Activated CD8-positive, alpha-beta memory T cell treated with anti-CD3 and anti-CD28 coated beads for 4 hours (primary cell): Measurements from ENCODE around the gene RIPK3.
A peak's percentile ranks its signal among the peaks of the same experiment; 100 is the strongest.
"Not testable (repeated sequence)": the region's sequence is repeated elsewhere in the genome, so short reads cannot be mapped to it uniquely, and the experiment has no call there.

Source experiments
- DNase-seq, 2 donors: peaks; one replicate each; pipeline ENCODE4 v3.0.0-alpha.2; 2020; ENCODE audit warnings: low read depth in 2 of 2

Gene RIPK3

DNA sequence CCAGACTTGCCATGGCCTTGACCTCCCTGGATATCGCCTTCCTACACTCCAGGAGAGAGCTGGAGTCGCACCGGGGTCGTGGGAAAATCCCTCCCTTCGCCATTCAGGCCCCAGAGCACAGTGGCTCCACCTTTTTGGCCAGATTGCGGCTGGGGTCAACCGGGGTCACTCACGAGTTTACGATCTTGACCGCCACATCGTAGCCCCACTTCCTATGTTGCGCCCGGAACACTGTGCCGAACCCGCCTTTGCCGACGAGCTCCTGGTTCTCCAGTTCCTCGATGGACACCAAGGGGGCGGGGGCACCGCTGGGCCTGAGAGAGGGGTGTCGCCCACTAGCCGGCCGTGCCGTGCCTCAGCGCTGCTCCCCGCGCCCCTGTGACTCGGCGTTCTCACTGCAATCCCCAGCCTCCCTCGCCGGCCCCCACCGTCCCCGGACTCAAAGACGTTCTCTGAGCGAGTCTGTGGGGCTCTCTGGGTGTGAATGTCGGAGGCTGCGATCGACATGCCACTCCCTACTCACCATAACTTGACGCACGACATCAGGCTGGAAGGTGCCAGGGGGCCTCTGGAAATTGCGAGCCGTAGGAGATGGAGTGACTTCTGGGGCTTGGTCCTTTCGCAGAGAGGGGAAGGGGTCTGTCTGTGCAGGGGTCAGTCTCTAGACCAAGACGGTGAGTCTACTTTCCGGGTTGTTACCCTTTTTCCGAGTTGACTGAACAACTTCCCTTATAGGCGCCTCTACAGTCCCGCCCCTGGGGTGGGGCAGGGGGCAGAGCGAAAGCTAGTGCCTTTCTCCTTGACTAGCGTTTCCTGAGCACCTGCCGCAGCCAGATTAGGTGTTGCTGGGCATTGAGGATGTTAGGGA, at the start of gene RIPK3:
RIPK3 (minus strand) TSS at position 708 of the 868 bp plus-strand sequence; CDS start at position 543, 165 bp downstream.
- peak; percentile 32 to 38 for DNase-seq

- no peak for DNase-seq
Measured at GRCh38 chr14:24389226-24389848, 49.5 kb upstream of the RIPK3 start.

GRCh38 chr14:24388474-24389179, 48.8 kb upstream of the RIPK3 start:
- no peak for DNase-seq

GRCh38 chr14:24387579-24387978, 47.8 kb upstream of the RIPK3 start:
- not testable (repeated sequence) for DNase-seq

- DNase-seq: no peak
Measured at GRCh38 chr14:24387009-24387345, 47.2 kb upstream of the RIPK3 start.

DNA sequence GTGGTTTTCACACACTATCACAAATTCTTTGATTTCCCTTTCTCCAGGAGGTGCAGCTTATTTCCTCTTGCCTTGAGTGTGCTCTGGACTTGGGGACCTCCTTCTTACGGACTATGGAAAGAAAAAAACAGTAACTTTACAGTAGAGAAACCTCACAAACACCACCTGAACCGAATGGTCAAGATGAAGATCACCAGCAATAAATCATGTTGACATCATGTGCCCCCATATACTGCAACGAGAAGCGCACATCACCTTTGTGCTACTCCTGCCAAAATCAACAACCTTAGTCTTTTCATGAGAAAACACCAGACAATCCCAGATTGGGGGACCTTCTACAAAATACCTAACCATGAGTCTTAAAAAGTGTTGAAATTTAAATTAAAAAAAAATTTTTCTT, 45.7 kb upstream of the RIPK3 start:
- DNase-seq: no peak

GRCh38 chr14:24384169-24384568, 44.4 kb upstream of the RIPK3 start:
- DNase-seq: no peak

- DNase-seq: no peak
Measured at GRCh38 chr14:24382064-24382371, 42.2 kb upstream of the RIPK3 start.

DNA sequence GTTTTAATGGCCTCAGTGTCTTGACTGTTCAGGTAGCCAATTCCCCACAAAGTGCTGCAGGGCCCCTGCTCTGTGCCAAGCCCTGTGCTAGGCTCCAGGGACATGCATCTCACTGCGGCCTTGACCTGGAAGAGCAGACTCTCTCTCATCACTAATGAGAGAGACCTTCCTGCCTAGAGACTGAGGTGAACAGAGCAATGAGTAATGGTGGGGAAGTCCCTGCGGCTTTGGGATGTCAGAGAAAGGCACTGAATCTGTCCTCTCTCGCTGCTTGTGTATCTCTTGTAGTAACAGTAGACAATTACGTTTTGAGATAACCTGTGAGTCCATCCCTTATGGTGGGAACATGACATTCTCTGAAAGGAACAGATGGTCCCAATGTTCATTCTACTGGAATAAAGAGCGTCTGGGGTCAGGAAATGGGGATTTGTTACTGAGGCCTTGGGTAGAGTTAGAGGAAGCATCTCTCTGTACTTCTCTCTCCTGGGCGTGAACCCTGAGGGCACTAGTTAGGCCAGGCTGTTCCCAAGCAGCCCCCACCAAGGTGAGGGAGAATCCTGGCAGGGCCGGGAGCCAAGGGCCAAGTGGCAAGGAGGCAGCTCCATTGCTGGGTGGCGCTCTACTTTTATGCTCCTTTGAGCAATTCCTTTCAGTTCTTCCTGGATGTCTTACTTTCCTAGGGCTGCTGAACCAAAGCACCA, 41.7 kb upstream of the RIPK3 start:
- no peak for DNase-seq

DNA sequence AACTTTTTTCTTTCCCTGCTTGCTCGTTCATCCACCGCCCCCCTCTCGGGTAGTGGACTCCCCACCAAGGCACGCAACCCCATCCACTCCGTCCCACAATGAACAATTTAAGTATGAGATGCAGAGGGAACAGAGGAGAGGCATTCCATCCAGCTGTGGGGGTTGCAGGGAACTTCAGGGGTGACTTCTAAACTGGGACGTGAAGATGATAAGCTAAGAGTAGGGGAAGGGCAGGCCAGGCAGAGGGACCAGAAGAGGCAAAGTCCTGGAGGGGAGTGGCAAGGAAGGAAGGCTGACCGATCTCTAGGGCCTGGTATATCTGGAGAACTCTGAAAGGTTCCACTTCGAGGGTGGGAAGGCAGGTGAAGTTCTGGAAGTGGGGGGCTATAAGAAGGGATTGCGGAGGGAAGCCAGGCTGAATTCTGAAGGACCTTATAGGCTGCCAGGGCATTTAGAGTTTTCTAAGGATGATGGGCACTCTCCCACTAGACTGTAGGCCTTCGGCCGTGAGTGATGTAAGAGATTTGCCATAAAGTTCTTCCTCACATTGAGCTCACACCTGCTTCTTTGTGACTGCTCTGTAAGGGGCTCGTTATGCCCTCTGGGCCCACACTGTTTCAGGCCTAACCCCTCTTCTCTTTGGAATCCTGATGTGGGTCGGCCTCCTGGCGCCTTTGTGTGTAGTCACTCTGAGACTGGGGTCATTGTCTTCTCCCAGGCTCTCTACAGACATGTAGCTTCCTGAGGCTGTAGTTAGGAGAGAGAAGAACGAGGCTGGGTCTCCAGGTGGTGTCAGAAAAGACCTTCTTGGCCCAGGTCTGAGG, 40.3 kb upstream of the RIPK3 start:
- DNase-seq: no peak

GRCh38 chr14:24378981-24379906, 39.5 kb upstream of the RIPK3 start:
- DNase-seq: no peak

- DNase-seq: no peak
Measured at GRCh38 chr14:24378327-24378726, 38.5 kb upstream of the RIPK3 start.

- DNase-seq: no peak
Measured at GRCh38 chr14:24377657-24378056, 37.9 kb upstream of the RIPK3 start.

DNA sequence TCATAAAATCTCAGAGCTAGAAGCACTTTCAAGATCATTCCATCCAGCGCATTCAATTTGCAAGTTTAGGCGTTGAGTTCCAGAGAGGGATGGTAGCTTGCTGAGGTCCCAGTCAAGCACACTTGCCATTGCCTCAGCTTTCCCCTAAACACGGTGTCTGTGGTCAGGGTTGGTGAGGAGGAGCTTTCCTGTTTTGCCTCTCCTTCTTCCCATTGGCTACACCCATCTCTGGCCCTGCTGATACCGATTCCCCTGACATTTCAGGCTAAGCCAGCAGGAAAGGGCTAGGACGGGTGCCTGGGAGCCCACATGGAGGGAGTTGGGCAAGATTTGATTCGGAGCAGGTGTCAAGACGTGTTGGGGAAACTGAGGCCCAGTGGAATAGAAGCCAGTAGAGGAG, 37.3 kb upstream of the RIPK3 start:
- no peak for DNase-seq

GRCh38 chr14:24376448-24377070, 36.8 kb upstream of the RIPK3 start:
- DNase-seq: no peak

GRCh38 chr14:24372701-24373416, 33.1 kb upstream of the RIPK3 start:
- DNase-seq: no peak

GRCh38 chr14:24371605-24372004, 31.8 kb upstream of the RIPK3 start:
- DNase-seq: not testable (repeated sequence)

DNA sequence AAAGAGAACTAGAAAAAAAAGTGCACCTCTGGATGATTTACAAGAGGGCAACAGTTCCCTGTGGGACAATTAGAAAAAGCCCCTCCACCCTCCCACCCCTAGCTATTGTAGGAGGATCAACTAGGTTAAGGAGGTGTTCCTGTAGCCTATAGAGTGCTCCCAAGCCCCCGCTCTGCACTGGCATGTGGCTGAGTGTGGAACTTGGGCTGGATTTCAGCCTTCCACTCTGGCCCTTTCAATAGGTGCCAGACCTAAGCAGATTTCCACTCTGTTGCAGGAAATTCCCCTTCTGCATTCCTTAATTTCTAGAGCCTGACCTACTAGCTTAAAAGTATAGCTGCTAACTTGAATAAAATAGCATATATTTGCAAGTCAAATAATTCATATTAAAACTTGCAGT, 31.0 kb upstream of the RIPK3 start:
- no peak for DNase-seq
